ENCODE measurements around the gene MFSD6. TPM values are rescaled to one million over a fixed set of nuclear protein-coding genes. Genes with fewer than 3 reads are reported as not detected.

MFSD6 gene
- polyA plus RNA-seq, 1 of the 3 experiments (the other 2 are of a cell fraction), result 15.1 TPM

GRCh38 chr2:190517468-190517867, 109.3 kb downstream of the MFSD6 start:
- Histone ChIP-seq H4K20me1 (ENCODE audit: insufficient read depth) (no peaks in the 10 kb centered on the region), H3K4me2 (no peak overlapping the region), H3K9me3 (no peaks in the 10 kb centered on the region), H2AFZ (ENCODE audit: low read depth) (no peak overlapping the region), H3K79me2 (ENCODE audit: insufficient read depth) (no peaks in the 10 kb centered on the region), H3K36me3 (replicated peaks in 1 of 2; ENCODE audit: control insufficient read depth in 1 of 2, insufficient read depth in 2 of 2, low read length in 1 of 2) (peaks cover 0 to 8% of the 10 kb centered on the region in 2 experiments), H3K27ac (ENCODE audit: low read depth in 2 of 2, low read length in 1 of 2) (no peak overlapping the region), H3F3A (replicated peaks; ENCODE audit: insufficient read depth) (no peaks in the 10 kb centered on the region), H3K4me1 (ENCODE audit: control insufficient read depth in 1 of 2, insufficient read depth in 2 of 2, low read depth in 1 of 2, low read length in 1 of 2) (no peaks in the 10 kb centered on the region), H3K9me2 (no peaks in the 10 kb centered on the region), H3K27me3 (ENCODE audit: insufficient read depth) (no peaks in the 10 kb centered on the region), H3K4me3 (ENCODE audit: low read depth in 2 of 2, low read length in 1 of 2) (no peak overlapping the region), H3K9ac (no peak overlapping the region)
- POLR2A ChIA-PET, result no interaction called here
- TF ChIP-seq MAX (IDR thresholded peaks at IDR 0.05; ENCODE audit: low read depth), result no peak
- TF ChIP-seq NFIC (IDR thresholded peaks at IDR 0.05; ENCODE audit: borderline replicate concordance), result no peak
- no peak for TF ChIP-seq POLR2AphosphoS5 (IDR thresholded peaks at IDR 0.05; ENCODE audit: low read depth, low read length)
- TF ChIP-seq EP300 (IDR thresholded peaks at IDR 0.05; ENCODE audit: borderline replicate concordance in 1 of 2, low read depth in 1 of 2, low read length in 1 of 2), result no peak
- TF ChIP-seq GABPA (IDR thresholded peaks at IDR 0.05; ENCODE audit: low read depth), result no peak
- no peak for TF ChIP-seq FOXJ3 (CRISPR knock-in tag; IDR thresholded peaks at IDR 0.05)
- TF ChIP-seq CTCF (IDR thresholded peaks at IDR 0.05), result no peak
- TF ChIP-seq USF2 (IDR thresholded peaks at IDR 0.05; ENCODE audit: borderline replicate concordance, low read depth, low read length), result no peak
- no peak for TF ChIP-seq NRF1 (IDR thresholded peaks at IDR 0.05; ENCODE audit: low read depth, low read length)
- TF ChIP-seq RXRA (IDR thresholded peaks at IDR 0.05; ENCODE audit: borderline replicate concordance, low read depth), result no peak
- TF ChIP-seq CHD2 (IDR thresholded peaks at IDR 0.05; ENCODE audit: low read length, partially characterized antibody), result no peak
- TF ChIP-seq FOSL2 (IDR thresholded peaks at IDR 0.05; ENCODE audit: borderline replicate concordance, low read depth), result no peak
- TF ChIP-seq EZH2phosphoT487 (IDR thresholded peaks at IDR 0.05; ENCODE audit: borderline replicate concordance, low read depth), result no peak
- no peak for TF ChIP-seq RFX5 (IDR thresholded peaks at IDR 0.05; ENCODE audit: low read length)
- 94% methylated on average over 2 of the region's 2 CpGs for WGBS (ENCODE audit: low lambda C conversion rate)
- no peak for DNase-seq
- CTCF ChIA-PET, result interaction anchor here (1.0 to 1.8 kb wide), 4 partner anchors 9 to 287 kb away, joined by 3 to 4 read pairs (median 3); no protein-coding TSS in a partner anchor
